ENCODE results near the gene CDH22.

CDH22 gene

GRCh38 chr20:46209930-46210671 is 98.2 kb downstream of the CDH22 start:
- no peak for DNase-seq (ENCODE audit: extremely low spot score)
- ChIA-PET CTCF (no interaction called here), POLR2A (no interaction called here)
- TF ChIP-seq FOXK2 (IDR thresholded peaks at IDR 0.05), result no peak
- TF ChIP-seq PKNOX1 (IDR thresholded peaks at IDR 0.05), result no peak
- no peak for TF ChIP-seq CTBP1 (IDR thresholded peaks at IDR 0.05; ENCODE audit: borderline replicate concordance)
- no peak for TF ChIP-seq ZNF384 (IDR thresholded peaks at IDR 0.05)
- TF ChIP-seq FOXM1 (IDR thresholded peaks at IDR 0.05; ENCODE audit: borderline replicate concordance), result no peak
- no peak for TF ChIP-seq FOXA1 (IDR thresholded peaks at IDR 0.05)
- no peak for TF ChIP-seq SP1 (IDR thresholded peaks at IDR 0.05)
- no peak for TF ChIP-seq L3MBTL2 (conservative IDR thresholded peaks at IDR 0.05)
- TF ChIP-seq HDGF (IDR thresholded peaks at IDR 0.05; ENCODE audit: borderline replicate concordance), result no peak
- TF ChIP-seq ARNT (IDR thresholded peaks at IDR 0.05), result no peak
- no peak for TF ChIP-seq LEF1 (IDR thresholded peaks at IDR 0.05; ENCODE audit: borderline replicate concordance)
- no peak for TF ChIP-seq SUZ12 (IDR thresholded peaks at IDR 0.05)
- TF ChIP-seq TARDBP (IDR thresholded peaks at IDR 0.05), result no peak
- TF ChIP-seq NFRKB (IDR thresholded peaks at IDR 0.05), result no peak
- TF ChIP-seq BHLHE40 (IDR thresholded peaks at IDR 0.05; ENCODE audit: borderline replicate concordance), result no peak
- TF ChIP-seq ELF4 (IDR thresholded peaks at IDR 0.05), result no peak

- DNase-seq (ENCODE audit: extremely low spot score), result no peak
- TF ChIP-seq FOXK2 (IDR thresholded peaks at IDR 0.05), result no peak
- no peak for TF ChIP-seq LEF1 (IDR thresholded peaks at IDR 0.05; ENCODE audit: borderline replicate concordance)
- no peak for TF ChIP-seq FOXM1 (IDR thresholded peaks at IDR 0.05; ENCODE audit: borderline replicate concordance)
- TF ChIP-seq PKNOX1 (IDR thresholded peaks at IDR 0.05), result no peak
- TF ChIP-seq NFRKB (IDR thresholded peaks at IDR 0.05), result no peak
- TF ChIP-seq BHLHE40 (IDR thresholded peaks at IDR 0.05; ENCODE audit: borderline replicate concordance), result no peak
- TF ChIP-seq TARDBP (IDR thresholded peaks at IDR 0.05), result no peak
- TF ChIP-seq L3MBTL2 (conservative IDR thresholded peaks at IDR 0.05), result no peak
- no peak for TF ChIP-seq ELF4 (IDR thresholded peaks at IDR 0.05)
- no peak for TF ChIP-seq CTBP1 (IDR thresholded peaks at IDR 0.05; ENCODE audit: borderline replicate concordance)
- no peak for TF ChIP-seq HDGF (IDR thresholded peaks at IDR 0.05; ENCODE audit: borderline replicate concordance)
- no peak for TF ChIP-seq FOXA1 (IDR thresholded peaks at IDR 0.05)
- no peak for TF ChIP-seq SP1 (IDR thresholded peaks at IDR 0.05)
- no peak for TF ChIP-seq ARNT (IDR thresholded peaks at IDR 0.05)
- no peak for TF ChIP-seq SUZ12 (IDR thresholded peaks at IDR 0.05)
- TF ChIP-seq ZNF384 (IDR thresholded peaks at IDR 0.05), result no peak
- CTCF ChIA-PET, result no interaction called here
- POLR2A ChIA-PET, result no interaction called here
Observed at GRCh38 chr20:46207793-46208192, 100.5 kb downstream of the CDH22 start.

GRCh38 chr20:46206992-46207549 is 101.2 kb downstream of the CDH22 start:
- no peak for DNase-seq (ENCODE audit: extremely low spot score)
- ChIA-PET CTCF (no interaction called here), POLR2A (no interaction called here)
- no peak for TF ChIP-seq ARNT (IDR thresholded peaks at IDR 0.05)
- TF ChIP-seq CTBP1 (IDR thresholded peaks at IDR 0.05; ENCODE audit: borderline replicate concordance), result no peak
- TF ChIP-seq FOXK2 (IDR thresholded peaks at IDR 0.05), result no peak
- no peak for TF ChIP-seq FOXA1 (IDR thresholded peaks at IDR 0.05)
- TF ChIP-seq SP1 (IDR thresholded peaks at IDR 0.05), result no peak
- no peak for TF ChIP-seq ELF4 (IDR thresholded peaks at IDR 0.05)
- no peak for TF ChIP-seq L3MBTL2 (conservative IDR thresholded peaks at IDR 0.05)
- TF ChIP-seq BHLHE40 (IDR thresholded peaks at IDR 0.05; ENCODE audit: borderline replicate concordance), result no peak
- no peak for TF ChIP-seq NFRKB (IDR thresholded peaks at IDR 0.05)
- TF ChIP-seq LEF1 (IDR thresholded peaks at IDR 0.05; ENCODE audit: borderline replicate concordance), result no peak
- no peak for TF ChIP-seq PKNOX1 (IDR thresholded peaks at IDR 0.05)
- TF ChIP-seq ZNF384 (IDR thresholded peaks at IDR 0.05), result no peak
- TF ChIP-seq HDGF (IDR thresholded peaks at IDR 0.05; ENCODE audit: borderline replicate concordance), result no peak
- no peak for TF ChIP-seq SUZ12 (IDR thresholded peaks at IDR 0.05)
- no peak for TF ChIP-seq TARDBP (IDR thresholded peaks at IDR 0.05)
- no peak for TF ChIP-seq FOXM1 (IDR thresholded peaks at IDR 0.05; ENCODE audit: borderline replicate concordance)

GRCh38 chr20:46206025-46206424 is 102.3 kb downstream of the CDH22 start:
- CTCF ChIA-PET, result interaction anchor here (0.5 kb wide), 1 partner anchor 73 kb away, joined by 3 read pairs; no protein-coding TSS in a partner anchor
- TF ChIP-seq L3MBTL2 (conservative IDR thresholded peaks at IDR 0.05) (no peak), BHLHE40 (IDR thresholded peaks at IDR 0.05; ENCODE audit: borderline replicate concordance) (no peak), SP1 (IDR thresholded peaks at IDR 0.05) (no peak), FOXK2 (IDR thresholded peaks at IDR 0.05) (no peak), CTBP1 (IDR thresholded peaks at IDR 0.05; ENCODE audit: borderline replicate concordance) (no peak), SUZ12 (IDR thresholded peaks at IDR 0.05) (no peak), ZNF384 (IDR thresholded peaks at IDR 0.05) (no peak), HDGF (IDR thresholded peaks at IDR 0.05; ENCODE audit: borderline replicate concordance) (no peak)
- DNase-seq (ENCODE audit: extremely low spot score), result no peak
- POLR2A ChIA-PET, result interaction anchor here (1.0 kb wide), 1 partner anchor 10 kb away, joined by 3 read pairs; no protein-coding TSS in a partner anchor

GRCh38 chr20:46205349-46205748 is 102.9 kb downstream of the CDH22 start:
- DNase-seq (ENCODE audit: extremely low spot score), result no peak
- ChIA-PET CTCF (no interaction called here), POLR2A (no interaction called here)
- TF ChIP-seq TARDBP (IDR thresholded peaks at IDR 0.05) (no peak), LEF1 (IDR thresholded peaks at IDR 0.05; ENCODE audit: borderline replicate concordance) (no peak), PKNOX1 (IDR thresholded peaks at IDR 0.05) (no peak), FOXA1 (IDR thresholded peaks at IDR 0.05) (no peak), HDGF (IDR thresholded peaks at IDR 0.05; ENCODE audit: borderline replicate concordance) (no peak), FOXM1 (IDR thresholded peaks at IDR 0.05; ENCODE audit: borderline replicate concordance) (no peak), L3MBTL2 (conservative IDR thresholded peaks at IDR 0.05) (no peak), FOXK2 (IDR thresholded peaks at IDR 0.05) (no peak)
